ENCODE measurements around the gene CCDC88C. TPM values are rescaled to one million over a fixed set of nuclear protein-coding genes. Genes with fewer than 3 reads are reported as not detected.

CCDC88C gene
- total RNA-seq, 2 experiments from 2014 or later, result 206 to 209 TPM

DNA sequence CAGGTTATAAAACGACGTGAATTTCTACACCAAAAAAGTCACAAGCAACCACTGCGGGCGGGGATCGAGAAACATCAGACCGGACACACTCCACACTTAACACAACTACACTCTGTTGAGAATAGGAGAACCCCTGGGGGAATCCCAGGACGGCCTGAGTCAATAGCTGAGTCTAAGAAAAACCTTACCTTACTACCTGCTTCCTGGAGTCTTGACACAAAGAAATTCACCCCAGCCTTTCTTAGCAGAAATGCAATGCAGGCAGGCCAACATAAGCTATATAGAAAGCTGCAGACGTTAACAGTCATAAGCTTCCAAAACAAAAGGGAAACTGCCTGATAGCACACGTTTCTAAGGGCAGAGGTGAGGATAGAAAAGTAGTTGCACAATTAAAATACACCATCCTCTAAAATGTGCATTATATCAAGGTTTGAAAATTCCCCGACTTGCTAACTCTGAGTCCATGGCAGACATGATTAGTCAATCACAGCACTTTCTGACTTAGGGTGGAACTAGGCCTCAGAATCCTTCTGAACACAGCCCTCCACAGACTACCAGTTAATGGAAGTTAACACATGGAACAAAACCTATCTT, 68.0 kb downstream of the CCDC88C start:
- POLR2A ChIA-PET, result interaction anchor here (0.5 to 11.2 kb wide), 10 partner anchors 9 to 71 kb away, joined by 3 to 114 read pairs (median 4); partner anchors contain the start of gene CCDC88C
- H3K36me3 Mint-ChIP-seq, result peaks cover 24% of the 10 kb centered on the region
- H3K27me3 Mint-ChIP-seq, result no peaks in the 10 kb centered on the region
- peak overlapping the region; percentile 85 for H3K4me3 Mint-ChIP-seq
- peak overlapping the region; percentile 96 for H3K27ac Mint-ChIP-seq
- no peaks in the 10 kb centered on the region for H3K9me3 Mint-ChIP-seq
- peaks cover 71% of the 10 kb centered on the region for H3K4me1 Mint-ChIP-seq
- DNase-seq, result no peak
- ATAC-seq (ENCODE audit: low read depth), result peak; percentile 54

DNA sequence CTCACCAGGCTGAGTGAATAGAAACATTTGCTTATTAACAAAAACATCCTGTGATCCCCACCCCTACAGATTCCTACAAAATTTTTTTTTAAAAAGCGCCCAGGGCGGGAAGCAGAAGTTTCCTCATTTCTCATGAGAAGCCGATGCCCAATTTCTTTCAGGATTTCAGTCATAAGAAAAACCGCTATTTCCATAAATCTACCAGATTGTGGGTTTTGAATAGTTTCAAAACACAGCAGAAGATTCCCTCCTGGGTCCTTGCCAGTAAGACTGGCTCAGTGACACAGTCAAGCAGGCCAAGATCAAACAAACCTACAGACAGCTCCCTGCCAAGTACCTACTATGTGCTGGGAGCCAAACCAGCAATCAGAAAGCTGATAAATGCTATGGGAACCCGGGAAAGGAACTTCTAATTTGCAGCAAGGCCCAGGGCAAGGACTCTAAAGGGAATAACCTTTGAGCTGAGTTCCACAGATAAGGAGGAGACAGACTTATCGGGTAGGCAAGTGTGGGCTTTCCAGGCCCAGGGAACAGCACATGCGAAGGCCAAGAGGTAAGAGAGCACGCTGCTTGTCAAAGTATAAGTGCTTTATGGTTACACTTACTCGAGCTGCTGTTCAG, 68.7 kb downstream of the CCDC88C start:
- DNase-seq, result no peak
- POLR2A ChIA-PET, result interaction anchor here (0.5 to 11.2 kb wide), 6 partner anchors 9 to 66 kb away, joined by 3 to 114 read pairs (median 13); partner anchors contain the start of gene CCDC88C
- Mint-ChIP-seq H3K27ac (peak overlapping the region; percentile 96), H3K4me1 (peaks cover 65% of the 10 kb centered on the region), H3K9me3 (no peaks in the 10 kb centered on the region), H3K36me3 (peaks cover 27% of the 10 kb centered on the region), H3K27me3 (no peaks in the 10 kb centered on the region), H3K4me3 (peak overlapping the region; percentile 85)
- ATAC-seq (ENCODE audit: low read depth), result no peak

- no peaks in the 10 kb centered on the region for H3K9me3 Mint-ChIP-seq
- no peak for ATAC-seq (ENCODE audit: low read depth)
- H3K27me3 Mint-ChIP-seq, result no peaks in the 10 kb centered on the region
- POLR2A ChIA-PET, result no interaction called here
- H3K4me3 Mint-ChIP-seq, result no peak overlapping the region
- DNase-seq, result no peak
- H3K4me1 Mint-ChIP-seq, result peaks cover 48% of the 10 kb centered on the region
- no peak overlapping the region for H3K27ac Mint-ChIP-seq
- peaks cover 29% of the 10 kb centered on the region for H3K36me3 Mint-ChIP-seq
These were observed 70.8 kb downstream of the CCDC88C start for GRCh38 chr14:91346838-91347173.

DNA sequence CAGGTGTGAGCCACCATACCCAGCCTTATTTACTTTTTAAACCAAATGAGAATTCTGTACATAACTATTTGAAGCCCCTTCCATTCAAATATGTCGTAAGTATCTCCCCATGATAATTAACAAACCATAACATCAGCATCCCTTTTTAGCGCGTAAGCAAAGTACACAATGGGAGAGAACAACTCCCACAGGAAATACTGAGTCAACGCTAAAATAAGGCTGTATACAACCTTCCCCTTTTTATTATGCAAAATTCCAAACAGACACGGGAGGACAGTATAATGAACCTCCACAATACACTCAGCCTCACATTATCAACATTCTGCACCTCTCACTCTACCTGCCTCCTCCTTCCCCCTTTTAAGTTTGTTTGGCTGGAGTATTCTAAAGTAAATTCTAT, 73.5 kb downstream of the CCDC88C start:
- Mint-ChIP-seq H3K36me3 (peaks cover 30% of the 10 kb centered on the region), H3K9me3 (no peaks in the 10 kb centered on the region), H3K4me3 (no peak overlapping the region), H3K27ac (no peak overlapping the region), H3K4me1 (peaks cover 22% of the 10 kb centered on the region), H3K27me3 (no peaks in the 10 kb centered on the region)
- DNase-seq, result no peak
- POLR2A ChIA-PET, result interaction anchor here (0.7 kb wide), 1 partner anchor 12 kb away, joined by 3 read pairs; no protein-coding TSS in a partner anchor
- no peak for ATAC-seq (ENCODE audit: low read depth)

DNA sequence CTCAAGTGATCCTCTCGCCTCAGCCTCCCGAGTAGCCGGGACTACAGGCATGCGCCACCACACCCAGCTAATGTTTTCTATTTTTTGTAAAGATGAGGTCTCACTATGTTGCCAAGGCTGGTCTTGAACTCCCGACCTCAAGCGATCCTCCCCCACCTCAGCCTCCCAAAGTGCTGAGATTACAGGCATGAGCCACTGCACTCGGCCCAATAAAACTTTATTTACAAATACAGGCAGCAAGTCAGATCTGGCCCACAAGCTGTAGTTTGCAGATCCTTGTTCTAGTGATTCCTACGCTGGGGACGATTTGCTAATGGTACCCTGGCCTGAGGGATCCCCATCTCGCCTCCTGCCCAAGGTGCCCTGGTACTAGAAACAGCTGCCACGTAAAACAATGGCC, 74.6 kb downstream of the CCDC88C start:
- Mint-ChIP-seq H3K27me3 (no peaks in the 10 kb centered on the region), H3K27ac (no peak overlapping the region), H3K36me3 (peaks cover 27% of the 10 kb centered on the region), H3K4me3 (no peak overlapping the region), H3K4me1 (peaks cover 15% of the 10 kb centered on the region), H3K9me3 (no peaks in the 10 kb centered on the region)
- POLR2A ChIA-PET, result interaction anchor here (0.6 kb wide), 1 partner anchor 229 kb away, joined by 3 read pairs; the partner anchor contains the start of gene DGLUCY
- DNase-seq (no peak), ATAC-seq (ENCODE audit: low read depth) (no peak)

DNA sequence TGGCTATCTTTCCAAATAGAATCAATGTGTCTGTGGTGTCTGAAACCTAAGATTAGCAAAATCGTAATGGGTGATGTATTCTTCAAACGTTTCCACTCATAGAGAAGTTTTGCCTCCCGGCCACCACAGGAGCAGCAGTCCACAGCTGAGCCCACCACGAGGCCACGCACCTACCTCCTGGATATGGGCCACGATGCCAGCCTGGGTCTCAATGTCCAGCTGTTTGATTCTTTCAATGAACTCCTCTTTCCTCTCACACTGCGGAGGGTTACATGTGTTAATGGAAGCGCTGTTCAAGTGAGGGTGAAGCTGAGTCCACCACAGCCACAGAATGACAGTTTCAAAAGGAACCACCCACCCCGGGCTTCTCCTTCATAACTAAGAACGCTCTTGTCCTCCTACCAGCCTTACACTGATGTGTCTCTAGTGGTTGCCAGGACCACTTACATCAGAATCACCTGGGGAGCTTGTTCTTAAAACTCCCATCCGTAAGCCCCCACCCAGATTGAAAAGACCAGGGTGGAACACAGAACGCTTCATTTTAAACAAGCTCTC, 75.3 kb downstream of the CCDC88C start:
- H3K36me3 Mint-ChIP-seq, result peaks cover 26% of the 10 kb centered on the region
- H3K9me3 Mint-ChIP-seq, result no peaks in the 10 kb centered on the region
- H3K4me1 Mint-ChIP-seq, result peaks cover 14% of the 10 kb centered on the region
- POLR2A ChIA-PET, result no interaction called here
- ATAC-seq (ENCODE audit: low read depth), result no peak
- H3K27me3 Mint-ChIP-seq, result no peaks in the 10 kb centered on the region
- no peak overlapping the region for H3K4me3 Mint-ChIP-seq
- H3K27ac Mint-ChIP-seq, result no peak overlapping the region
- DNase-seq, result no peak

DNA sequence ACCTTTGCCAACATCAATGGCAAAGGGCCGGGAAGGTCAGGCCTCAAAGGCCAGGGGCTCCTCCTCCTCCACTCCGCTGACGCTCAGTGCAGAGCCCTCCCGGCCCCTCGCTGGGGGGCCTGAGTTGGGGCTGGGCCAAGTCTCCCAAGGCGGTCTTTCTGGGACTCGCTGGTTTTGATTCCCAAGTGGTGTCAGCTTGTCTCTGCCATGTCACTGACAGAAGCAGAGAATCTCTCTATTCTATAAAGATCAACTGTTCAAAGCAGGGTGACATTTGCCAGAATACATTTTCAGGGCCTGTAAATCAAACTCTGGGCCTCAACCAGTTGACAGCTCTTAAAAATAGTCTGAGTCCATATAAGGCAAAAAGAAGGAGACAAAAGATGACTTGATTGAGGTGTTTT, 75.9 kb downstream of the CCDC88C start:
- Mint-ChIP-seq H3K4me3 (no peak overlapping the region), H3K4me1 (peaks cover 9% of the 10 kb centered on the region), H3K9me3 (no peaks in the 10 kb centered on the region), H3K36me3 (peaks cover 24% of the 10 kb centered on the region), H3K27me3 (no peaks in the 10 kb centered on the region), H3K27ac (peak overlapping the region; percentile 43)
- DNase-seq (no peak), ATAC-seq (ENCODE audit: low read depth) (no peak)
- POLR2A ChIA-PET, result no interaction called here

- peak overlapping the region; percentile 43 for H3K27ac Mint-ChIP-seq
- H3K27me3 Mint-ChIP-seq, result no peaks in the 10 kb centered on the region
- DNase-seq, result no peak
- ATAC-seq (ENCODE audit: low read depth), result no peak
- no peak overlapping the region for H3K4me3 Mint-ChIP-seq
- H3K4me1 Mint-ChIP-seq, result peaks cover 9% of the 10 kb centered on the region
- peaks cover 24% of the 10 kb centered on the region for H3K36me3 Mint-ChIP-seq
- no peaks in the 10 kb centered on the region for H3K9me3 Mint-ChIP-seq
- POLR2A ChIA-PET, result no interaction called here
These were observed 76.3 kb downstream of the CCDC88C start for GRCh38 chr14:91341334-91341733.

- H3K36me3 Mint-ChIP-seq, result peaks cover 27% of the 10 kb centered on the region
These were observed 77.8 kb downstream of the CCDC88C start for GRCh38 chr14:91339671-91340369.

GRCh38 chr14:91339076-91339475, 78.5 kb downstream of the CCDC88C start:
- Mint-ChIP-seq H3K27me3 (no peaks in the 10 kb centered on the region), H3K27ac (no peak overlapping the region), H3K36me3 (peaks cover 22% of the 10 kb centered on the region), H3K4me3 (no peak overlapping the region), H3K9me3 (no peaks in the 10 kb centered on the region), H3K4me1 (peaks cover 9% of the 10 kb centered on the region)
- POLR2A ChIA-PET, result interaction anchor here (0.7 kb wide), 1 partner anchor 522 kb away, joined by 3 read pairs; no protein-coding TSS in a partner anchor
- ATAC-seq (ENCODE audit: low read depth) (no peak), DNase-seq (no peak)

More at GRCh38 chr14:91339671-91340369, 77.8 kb downstream of the CCDC88C start:
- no peak overlapping the region for H3K27ac Mint-ChIP-seq
- no peak for ATAC-seq (ENCODE audit: low read depth)
- H3K4me3 Mint-ChIP-seq, result no peak overlapping the region
- POLR2A ChIA-PET, result no interaction called here
- no peaks in the 10 kb centered on the region for H3K9me3 Mint-ChIP-seq
- H3K27me3 Mint-ChIP-seq, result no peaks in the 10 kb centered on the region
- DNase-seq, result no peak
- peaks cover 7% of the 10 kb centered on the region for H3K4me1 Mint-ChIP-seq

GRCh38 chr14:91338379-91338778, 79.2 kb downstream of the CCDC88C start:
- Mint-ChIP-seq H3K4me3 (no peak overlapping the region), H3K27ac (no peak overlapping the region), H3K9me3 (no peaks in the 10 kb centered on the region), H3K4me1 (peaks cover 9% of the 10 kb centered on the region), H3K36me3 (peaks cover 22% of the 10 kb centered on the region), H3K27me3 (no peaks in the 10 kb centered on the region)
- DNase-seq (no peak), ATAC-seq (ENCODE audit: low read depth) (no peak)
- POLR2A ChIA-PET, result interaction anchor here (0.7 kb wide), 1 partner anchor 523 kb away, joined by 3 read pairs; no protein-coding TSS in a partner anchor

DNA sequence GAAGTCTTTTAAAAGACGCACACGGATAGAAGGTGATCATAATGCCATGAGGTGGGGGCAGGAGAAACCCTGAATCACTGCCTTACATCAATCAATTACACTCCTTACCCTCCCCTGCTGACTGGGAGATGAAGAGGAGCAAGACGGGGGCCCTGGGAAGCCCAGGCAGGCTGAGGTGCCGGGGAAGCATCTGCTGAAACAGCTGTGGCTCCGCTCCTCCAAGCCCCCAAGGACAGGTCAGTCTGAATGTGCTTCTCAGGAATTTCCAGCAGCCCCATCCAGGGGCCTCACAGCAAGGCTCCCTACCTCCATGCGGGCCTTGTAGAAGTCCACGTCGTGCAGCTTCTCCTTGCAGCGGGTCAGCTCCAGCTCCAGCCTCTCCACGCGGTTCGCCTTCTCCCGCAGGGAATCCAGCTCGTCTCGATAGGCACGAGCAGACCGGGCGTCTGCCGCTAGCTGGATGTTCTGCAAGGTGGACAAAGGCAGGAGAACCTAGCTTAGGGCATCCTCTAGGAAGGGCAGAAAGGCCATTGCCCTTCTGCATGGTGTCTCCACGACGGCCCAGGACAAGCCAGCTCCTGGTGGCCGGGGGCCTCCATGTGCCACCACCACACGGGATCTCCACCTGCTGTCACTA, 79.8 kb downstream of the CCDC88C start:
- DNase-seq (no peak), ATAC-seq (ENCODE audit: low read depth) (no peak)
- POLR2A ChIA-PET, result interaction anchor here (0.6 kb wide), 1 partner anchor 93 kb away, joined by 3 read pairs; the partner anchor contains the start of gene GPR68
- Mint-ChIP-seq H3K36me3 (peaks cover 25% of the 10 kb centered on the region), H3K27ac (no peak overlapping the region), H3K4me1 (peaks cover 14% of the 10 kb centered on the region), H3K9me3 (no peaks in the 10 kb centered on the region), H3K4me3 (no peak overlapping the region), H3K27me3 (no peaks in the 10 kb centered on the region)

DNA sequence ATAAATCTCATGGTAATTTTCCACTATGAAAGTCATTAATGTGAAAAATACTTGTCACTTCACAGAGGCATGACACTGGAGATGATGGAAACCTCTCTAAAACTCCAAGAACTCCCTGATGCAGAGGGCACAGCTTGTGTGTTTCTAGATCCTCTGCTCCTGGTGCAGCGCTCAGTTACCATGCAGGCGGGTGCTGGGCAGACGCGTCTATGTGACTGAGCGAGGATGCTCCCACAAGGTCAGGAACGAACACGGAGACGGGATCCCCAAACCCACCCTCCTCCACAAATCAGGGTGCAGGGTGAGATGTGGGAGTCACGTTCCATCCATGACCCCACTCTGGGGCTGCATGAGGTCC, 81.5 kb downstream of the CCDC88C start:
- no peak overlapping the region for H3K27ac Mint-ChIP-seq
- peaks cover 27% of the 10 kb centered on the region for H3K36me3 Mint-ChIP-seq
- H3K27me3 Mint-ChIP-seq, result no peaks in the 10 kb centered on the region
- peaks cover 29% of the 10 kb centered on the region for H3K4me1 Mint-ChIP-seq
- POLR2A ChIA-PET, result no interaction called here
- H3K9me3 Mint-ChIP-seq, result no peaks in the 10 kb centered on the region
- no peak overlapping the region for H3K4me3 Mint-ChIP-seq
- ATAC-seq (ENCODE audit: low read depth), result no peak
- DNase-seq, result no peak

Measured in activated naive CD8-positive, alpha-beta T cell treated with anti-CD3 and anti-CD28 coated beads, Interleukin-2, amount 10 ng/mL, durations not matched to agents 7 days and 5 days (primary cell).